ENCODE measurements around the gene KCNH8.

DNA sequence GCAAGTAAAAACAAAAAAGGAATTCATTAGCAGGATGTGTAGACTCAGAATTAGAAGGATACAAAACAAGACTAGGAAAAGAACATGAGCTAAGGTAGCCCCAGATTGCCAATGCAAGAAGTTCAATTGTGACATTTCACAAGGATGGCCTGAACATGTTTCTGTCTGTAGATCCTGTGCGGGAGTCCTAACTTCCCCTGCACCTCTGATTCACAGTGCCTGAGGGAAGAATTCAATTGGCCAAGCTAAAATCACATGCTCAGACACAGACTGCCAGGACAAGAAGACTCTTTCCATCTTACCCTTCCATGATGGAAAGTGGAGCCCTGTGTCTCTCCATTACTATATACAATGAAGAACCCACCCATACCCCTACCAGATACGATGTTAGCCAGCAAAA, 251.5 kb downstream of the KCNH8 start:
- TF ChIP-seq, protein P1, sequence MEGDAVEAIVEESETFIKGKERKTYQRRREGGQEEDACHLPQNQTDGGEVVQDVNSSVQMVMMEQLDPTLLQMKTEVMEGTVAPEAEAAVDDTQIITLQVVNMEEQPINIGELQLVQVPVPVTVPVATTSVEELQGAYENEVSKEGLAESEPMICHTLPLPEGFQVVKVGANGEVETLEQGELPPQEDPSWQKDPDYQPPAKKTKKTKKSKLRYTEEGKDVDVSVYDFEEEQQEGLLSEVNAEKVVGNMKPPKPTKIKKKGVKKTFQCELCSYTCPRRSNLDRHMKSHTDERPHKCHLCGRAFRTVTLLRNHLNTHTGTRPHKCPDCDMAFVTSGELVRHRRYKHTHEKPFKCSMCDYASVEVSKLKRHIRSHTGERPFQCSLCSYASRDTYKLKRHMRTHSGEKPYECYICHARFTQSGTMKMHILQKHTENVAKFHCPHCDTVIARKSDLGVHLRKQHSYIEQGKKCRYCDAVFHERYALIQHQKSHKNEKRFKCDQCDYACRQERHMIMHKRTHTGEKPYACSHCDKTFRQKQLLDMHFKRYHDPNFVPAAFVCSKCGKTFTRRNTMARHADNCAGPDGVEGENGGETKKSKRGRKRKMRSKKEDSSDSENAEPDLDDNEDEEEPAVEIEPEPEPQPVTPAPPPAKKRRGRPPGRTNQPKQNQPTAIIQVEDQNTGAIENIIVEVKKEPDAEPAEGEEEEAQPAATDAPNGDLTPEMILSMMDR (IDR thresholded peaks at IDR 0.05; ENCODE audit: low read depth, low read length): no peak
- TF ChIP-seq, protein P2, sequence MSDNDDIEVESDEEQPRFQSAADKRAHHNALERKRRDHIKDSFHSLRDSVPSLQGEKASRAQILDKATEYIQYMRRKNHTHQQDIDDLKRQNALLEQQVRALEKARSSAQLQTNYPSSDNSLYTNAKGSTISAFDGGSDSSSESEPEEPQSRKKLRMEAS (IDR thresholded peaks at IDR 0.05; ENCODE audit: low read depth, low read length): no peak
- TF ChIP-seq POLR2A (IDR thresholded peaks at IDR 0.05; ENCODE audit: extremely low read depth, insufficient read length): no peak
- no peak for TF ChIP-seq MYC (IDR thresholded peaks at IDR 0.05; ENCODE audit: low read depth, low read length)
